K562 (cell line): Measurements from ENCODE around the gene TENT4A. TPM values are rescaled to one million over a fixed set of nuclear protein-coding genes. Genes with fewer than 3 reads are reported as not detected.

Experiments used
- ATAC-seq: fragments of 200-7000 bp; cut with Tn5 transposase; 3 replicates; pipeline ENCODE4 v1.9.1; 2020; ENCODE audit warnings: moderate library complexity
- BruUV-seq: library from RNA; stranded (reverse); fragments of 400-500 nt; replicated peaks from 2 replicates; lab custom pipeline; 2021; lab: Mats Ljungman, UMichigan
- CTCF ChIA-PET: fragments of 300-600 bp; formaldehyde crosslinking; extraction: SDS; loops from one replicate; lab custom pipeline; 2021; ENCODE audit warnings: low intra/inter-chr PET ratio; lab: Yijun Ruan, JAX
- POLR2A ChIA-PET: fragments of 300-600, 350-650 bp; sonication (Branson Sonifier 250); formaldehyde crosslinking; extraction: SDS; loops from one replicate; lab custom pipeline; 2021; ENCODE audit warnings: antibody characterized with exemption, inconsistent platforms; lab: Yijun Ruan, JAX
- DNase-seq, 4 experiments: peaks; one replicate each; pipeline versions ENCODE4 v3.0.0 to v3.0.0-alpha.2; 2011 to 2018; ENCODE audit warnings: low spot score in 3 of 4, mixed read lengths in 3 of 4; ENCODE audit errors: extremely low read depth in 1 of 4
- FAIRE-seq: peaks from 2 replicates; lab custom pipeline; 2011; peaks lifted over from hg19 to GRCh38; lab: Jason Lieb, UNC
- H2AFZ ChIP-seq: 2 replicates; pipeline ENCODE4 v1.6.0; 2011; ENCODE audit warnings: low read depth, low read length, control low read depth, inconsistent platforms
- H3K27ac ChIP-seq: fragments of 200-600 bp; 3 replicates; pipeline ENCODE4 v1.8.0; 2011; ENCODE audit warnings: low read depth, mild to moderate bottlenecking, control low read depth, inconsistent platforms, low read length, moderate library complexity, mixed read lengths; ENCODE audit errors: extremely low read depth
- H3K27me3 ChIP-seq, 2 experiments: fragments of 300-600 bp in 1 of 2; 2 replicates in 1 of 2; 3 replicates in 1 of 2; pipeline versions ENCODE4 v1.6.0 to v1.8.0; 2011; ENCODE audit warnings: inconsistent platforms in 2 of 2, low read length in 2 of 2, mild to moderate bottlenecking in 1 of 2, mixed read lengths in 1 of 2, moderate library complexity in 1 of 2; ENCODE audit not compliant: control insufficient read depth in 2 of 2, insufficient read depth in 2 of 2
- H3K36me3 ChIP-seq: fragments of 300-600 bp; 3 replicates; pipeline ENCODE4 v1.8.0; 2011; ENCODE audit warnings: mild to moderate bottlenecking, low read length, inconsistent platforms; ENCODE audit not compliant: control insufficient read depth, insufficient read depth
- H3K4me1 ChIP-seq, 2 experiments: fragments of 200-600 bp in 1 of 2; replicated peaks in 1 of 2; 2 replicates in 1 of 2; 3 replicates in 1 of 2; pipeline versions ENCODE4 v1.5.1 to v1.8.0; 2011; ENCODE audit warnings: inconsistent platforms in 2 of 2, low read length in 2 of 2, mild to moderate bottlenecking in 1 of 2, mixed read lengths in 1 of 2, moderate library complexity in 1 of 2; ENCODE audit not compliant: control insufficient read depth in 2 of 2, insufficient read depth in 2 of 2
- H3K4me2 ChIP-seq: 2 replicates; pipeline ENCODE4 v1.6.1; 2011; ENCODE audit warnings: low read length, control low read depth, inconsistent platforms, mixed read lengths; ENCODE audit not compliant: insufficient read depth
- H3K4me3 ChIP-seq: fragments of 200-600 bp; sonication (generic), shearing (Covaris generic); 2 replicates; pipeline ENCODE4 v1.5.1; 2016; ENCODE audit warnings: control low read depth, inconsistent platforms
- H3K79me2 ChIP-seq: fragments of 200-600 bp; 3 replicates; pipeline ENCODE4 v1.8.0; 2011; ENCODE audit warnings: low read length, inconsistent platforms; ENCODE audit not compliant: control insufficient read depth, insufficient read depth
- H3K9ac ChIP-seq, 2 experiments: 2 replicates each; pipeline versions ENCODE4 v1.6.0 to v1.6.1; 2011; ENCODE audit warnings: low read depth in 2 of 2, low read length in 2 of 2, control low read depth in 1 of 2, inconsistent platforms in 1 of 2, mild to moderate bottlenecking in 1 of 2, mixed read lengths in 1 of 2; ENCODE audit not compliant: insufficient read depth in 1 of 2
- H3K9me1 ChIP-seq: one replicate; pipeline ENCODE4 v1.6.0; 2011; ENCODE audit warnings: inconsistent platforms, mild to moderate bottlenecking, low read length, moderate library complexity; ENCODE audit not compliant: control insufficient read depth, insufficient read depth
- H3K9me3 ChIP-seq: replicated peaks from 2 replicates; pipeline ENCODE4 v1.5.1; 2011; ENCODE audit warnings: low read depth, low read length, inconsistent platforms; ENCODE audit not compliant: control insufficient read depth, insufficient read depth
- H4K20me1 ChIP-seq: replicated peaks from 2 replicates; pipeline ENCODE4 v1.6.1; 2011; ENCODE audit warnings: low read length, inconsistent platforms, mixed read lengths; ENCODE audit not compliant: control insufficient read depth, insufficient read depth
- CBFB ChIP-seq: sonication (generic); formaldehyde crosslinking; IDR thresholded peaks from 2 replicates; pipeline ENCODE4 v1.4.0; 2020; ENCODE audit warnings: mild to moderate bottlenecking, missing genetic modification reagents
- CCNT2 ChIP-seq: IDR thresholded peaks from 2 replicates; pipeline ENCODE4 v1.6.1; 2011; ENCODE audit warnings: borderline replicate concordance, low read depth, mild to moderate bottlenecking, moderate library complexity, mixed read lengths, low read length; ENCODE audit not compliant: insufficient read length; ENCODE audit errors: extremely low read depth
- EGR1 ChIP-seq: fragments of 450-650 bp; conservative IDR thresholded peaks from 2 replicates; pipeline ENCODE4 v1.6.1; 2017; ENCODE audit warnings: mild to moderate bottlenecking
- ETS2 ChIP-seq: IDR thresholded peaks from 2 replicates; pipeline ENCODE4 v1.6.1; 2016; ENCODE audit warnings: borderline replicate concordance, missing genetic modification characterization, mild to moderate bottlenecking, moderate library complexity, missing compliant biosample characterization; ENCODE audit not compliant: poor library complexity, severe bottlenecking
- HNRNPL ChIP-seq: fragments of 200-400 bp; formaldehyde crosslinking; IDR thresholded peaks from 2 replicates; pipeline ENCODE4 v1.6.1; 2017; ENCODE audit warnings: low read depth, mild to moderate bottlenecking, low read length
- MLLT1 ChIP-seq, 2 experiments: fragments of 450-650 bp; IDR thresholded peaks; 2 replicates each; pipeline ENCODE4 v1.6.1; 2016
- PRMT5 ChIP-seq: sonication (generic); formaldehyde crosslinking; IDR thresholded peaks from 2 replicates; pipeline ENCODE4 v1.5.0; 2020; ENCODE audit warnings: missing genetic modification reagents
- RFX7 ChIP-seq: fragments of 250-450 bp; sonication (Bioruptor Pico); IDR thresholded peaks from 2 replicates; pipeline ENCODE4 v1.5.1; 2021; ENCODE audit warnings: mild to moderate bottlenecking
- SLC30A9 ChIP-seq: fragments of 250-450 bp; sonication (Bioruptor Pico); IDR thresholded peaks from 2 replicates; pipeline ENCODE4 v1.8.0; 2022; ENCODE audit warnings: mild to moderate bottlenecking, moderate library complexity
- ZC3H11A ChIP-seq: IDR thresholded peaks from 2 replicates; pipeline ENCODE4 v1.6.1; 2012; ENCODE audit warnings: low read depth, low read length, improper control_type of control experiment
- ZNF121 ChIP-seq: sonication (generic); formaldehyde crosslinking; conservative IDR thresholded peaks from 2 replicates; pipeline ENCODE4 v1.8.0; 2022; ENCODE audit warnings: missing genetic modification reagents
- ZNF124 ChIP-seq: sonication (generic); formaldehyde crosslinking; IDR thresholded peaks from 2 replicates; pipeline ENCODE4 v1.8.1; 2022; ENCODE audit warnings: missing genetic modification reagents
- WGBS: fragments of 100-300 bp; shearing (Covaris generic); methylation state at CpG from one replicate; pipeline ENCODE4 v1.1.6; 2016; ENCODE audit warnings: low coverage, mixed read lengths; ENCODE audit not compliant: insufficient coverage; ENCODE audit errors: missing lambda C conversion rate; 5-methylcytosine and 5-hydroxymethylcytosine counted together
- in situ Hi-C: fragments of 300-500 bp; cut with MboI; formaldehyde crosslinking; loops from 4 replicates; pipeline ENCODE4 v1.15.0; 2018; ENCODE audit warnings: inconsistent platforms, mixed read lengths
- intact Hi-C: fragments of 100-400 bp; cut with micrococcal nuclease; formaldehyde crosslinking; loops from 2 replicates; pipeline ENCODE4 v1.14.2; 2022
- polyA plus RNA-seq, 8 experiments: library from polyadenylated mRNA; depleted of rRNA in 4 of 8; stranded (reverse) in 5 of 8; unstranded in 3 of 8; fragments of >200 nt; fragmentation: Nextera tagmentation in 2 of 8; fragmentation: Illumina TruSeq in 1 of 8; extraction: Ambion mirVana in 2 of 8; extraction: Trizol in 1 of 8; gene quantifications; 2 replicates each; pipeline versions ENCODE4 v1.2.1 to v1.2.3, GENCODE V29; 2011 to 2014; ENCODE audit warnings: inconsistent platforms in 1 of 8, missing spikeins in 1 of 8
- total RNA-seq, 7 experiments: library from RNA; depleted of rRNA in 6 of 7; stranded (reverse); fragments of >200 nt in 6 of 7; fragmentation: Illumina TruSeq in 2 of 7; extraction: Trizol in 2 of 7; gene quantifications; 2 replicates each; pipeline versions ENCODE4 v1.2.1 to v1.2.3, GENCODE V29; 2011 to 2021; ENCODE audit warnings: low replicate concordance in 1 of 7
- TF ChIP-seq, protein P1 (sequence below): fragments of 450-650 bp; formaldehyde crosslinking; IDR thresholded peaks from 2 replicates; pipeline ENCODE4 v1.4.0; 2022; ENCODE audit warnings: missing genetic modification characterization

Gene TENT4A
- total and polyA plus RNA-seq, 9 of the 15 experiments (the other 6 are each of a cell fraction or from before 2014, with no cell fraction given) = 1.3 to 27.3 (median 13.0) TPM

GRCh38 chr5:6736106-6736505, 22.9 kb downstream of the TENT4A start:
- H3K9me1 ChIP-seq = no peaks in the 10 kb centered on the region
- no peak for DNase-seq
- TF ChIP-seq CCNT2 (no peak), PRMT5 (CRISPR knock-in tag) (no peak), SLC30A9 (CRISPR knock-in tag) (no peak), RFX7 (CRISPR knock-in tag) (no peak)
- TF ChIP-seq, all 486 proteins: peak for 0
- peaks cover 40% of the 10 kb centered on the region for H4K20me1 ChIP-seq
- no peak overlapping the region for H2AFZ ChIP-seq
- no peaks in the 10 kb centered on the region for H3K27me3 ChIP-seq
- no peak overlapping the region for H3K9ac ChIP-seq
- ATAC-seq (no peak), FAIRE-seq (no peak)
- no peak overlapping the region for H3K4me2 ChIP-seq
- BruUV-seq = no TSS peak
- H3K9me3 ChIP-seq = no peaks in the 10 kb centered on the region
- H3K27ac ChIP-seq = no peak overlapping the region
- H3K4me1 ChIP-seq = peaks cover 0 to 12% of the 10 kb centered on the region in 2 experiments; a peak in 3 of 5 replicates
- WGBS = 94% methylated on average over 7 of the region's 7 CpGs
- ChIA-PET POLR2A (interaction anchor here (0.7 to 0.8 kb wide), 2 partner anchors 9 to 13 kb away, joined by 4 read pairs; no protein-coding TSS in a partner anchor), CTCF (no interaction called here)
- no peak overlapping the region for H3K4me3 ChIP-seq
- peaks cover 78% of the 10 kb centered on the region for H3K36me3 ChIP-seq
- in situ Hi-C loops (loop anchor here (25.0 kb wide), 1 partner anchor 1249 kb away; no protein-coding TSS in a partner anchor), intact Hi-C loops (no loop called here)
- peaks cover 63% of the 10 kb centered on the region for H3K79me2 ChIP-seq

DNA sequence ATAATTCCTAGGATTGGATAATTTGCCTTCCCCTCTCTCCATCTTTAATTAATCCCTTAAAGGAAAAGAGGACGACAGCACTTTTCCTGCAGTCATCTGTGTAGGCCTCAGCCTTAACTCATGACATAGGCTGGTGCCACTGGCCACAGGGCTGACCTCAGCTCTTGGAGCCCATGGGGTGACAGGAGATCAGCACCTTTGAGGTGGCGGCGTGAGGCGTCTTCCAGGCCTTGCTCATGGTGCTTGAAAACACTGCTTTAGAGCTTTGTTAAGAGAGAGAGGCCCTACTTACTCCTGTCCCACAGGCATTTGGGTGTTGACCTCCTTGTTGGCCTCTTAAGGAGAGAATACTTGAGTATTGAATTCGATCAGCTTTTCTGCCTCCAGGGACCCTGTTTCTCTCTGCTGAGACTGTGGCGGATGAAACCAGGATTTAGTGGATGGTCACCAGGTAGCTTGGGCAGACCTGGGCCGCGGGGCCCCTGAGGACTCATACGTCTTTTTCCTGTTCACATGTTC, 23.4 kb downstream of the TENT4A start:
- no peak for ATAC-seq
- WGBS = 91% methylated on average over 7 of the region's 9 CpGs
- Histone ChIP-seq H3K27me3 (no peaks in the 10 kb centered on the region), H3K9me3 (no peaks in the 10 kb centered on the region), H3K27ac (no peak overlapping the region), H3K9ac (no peak overlapping the region), H3K36me3 (peaks cover 79% of the 10 kb centered on the region), H3K4me3 (no peak overlapping the region), H2AFZ (no peak overlapping the region), H3K79me2 (peaks cover 58% of the 10 kb centered on the region), H4K20me1 (peaks cover 36% of the 10 kb centered on the region; the same call in 1 of the 2 replicates), H3K4me1 (peaks cover 0 to 12% of the 10 kb centered on the region in 2 experiments; a peak in 3 of 5 replicates), H3K9me1 (no peaks in the 10 kb centered on the region), H3K4me2 (no peak overlapping the region)
- no peak for FAIRE-seq
- intact Hi-C loops (no loop called here), in situ Hi-C loops (loop anchor here (25.0 kb wide), 1 partner anchor 1249 kb away; no protein-coding TSS in a partner anchor)
- TF ChIP-seq ZNF121 (CRISPR knock-in tag) = no peak
- TF ChIP-seq CBFB = no peak
- no peak for TF ChIP-seq EGR1
- no peak for TF ChIP-seq ETS2 (tag)
- TF ChIP-seq ZC3H11A = no peak
- TF ChIP-seq, protein P1, sequence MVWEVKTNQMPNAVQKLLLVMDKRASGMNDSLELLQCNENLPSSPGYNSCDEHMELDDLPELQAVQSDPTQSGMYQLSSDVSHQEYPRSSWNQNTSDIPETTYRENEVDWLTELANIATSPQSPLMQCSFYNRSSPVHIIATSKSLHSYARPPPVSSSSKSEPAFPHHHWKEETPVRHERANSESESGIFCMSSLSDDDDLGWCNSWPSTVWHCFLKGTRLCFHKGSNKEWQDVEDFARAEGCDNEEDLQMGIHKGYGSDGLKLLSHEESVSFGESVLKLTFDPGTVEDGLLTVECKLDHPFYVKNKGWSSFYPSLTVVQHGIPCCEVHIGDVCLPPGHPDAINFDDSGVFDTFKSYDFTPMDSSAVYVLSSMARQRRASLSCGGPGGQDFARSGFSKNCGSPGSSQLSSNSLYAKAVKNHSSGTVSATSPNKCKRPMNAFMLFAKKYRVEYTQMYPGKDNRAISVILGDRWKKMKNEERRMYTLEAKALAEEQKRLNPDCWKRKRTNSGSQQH (CRISPR knock-in tag) = no peak
- no peak for TF ChIP-seq MLLT1 (IDR thresholded peaks at IDR 0.05)
- TF ChIP-seq ZNF124 (CRISPR knock-in tag) = no peak
- TF ChIP-seq HNRNPL = no peak
- no TSS peak for BruUV-seq
- ChIA-PET CTCF (interaction anchor here (0.7 kb wide), 1 partner anchor 17 kb away, joined by 3 read pairs; no protein-coding TSS in a partner anchor), POLR2A (interaction anchor here (0.6 to 1.4 kb wide), 3 partner anchors 8 to 178 kb away, joined by 3 to 7 read pairs (median 4); no protein-coding TSS in a partner anchor)
- DNase-seq = no peak
